H1 (cell line): ENCODE measurements around the gene ZFAND2B. TPM values are rescaled to one million over a fixed set of nuclear protein-coding genes. Genes with fewer than 3 reads are reported as not detected.
A peak's percentile ranks its signal among the peaks of the same experiment; 100 is the strongest.

Experiments
- BRCA1 ChIP-seq: IDR thresholded peaks from 2 replicates; pipeline ENCODE4 v1.6.1; 2012; ENCODE audit warnings: low read depth, low read length, improper control_type of control experiment
- CBX8 ChIP-seq: fragments of 300-800, 300-1000 bp; sonication (generic); IDR thresholded peaks from 2 replicates; pipeline ENCODE4 v1.7.1; 2016; ENCODE audit warnings: low read depth, low read length, borderline replicate concordance
- HDAC2 ChIP-seq, 2 experiments: fragments of 300-600 bp in 1 of 2; sonication (generic) in 1 of 2; IDR thresholded peaks; 2 replicates each; pipeline ENCODE4 v1.6.1; 2011 to 2012; ENCODE audit warnings: low read depth in 2 of 2, low read length in 2 of 2, mild to moderate bottlenecking in 2 of 2, moderate library complexity in 2 of 2, borderline replicate concordance in 1 of 2, inconsistent platforms in 1 of 2
- HDAC6 ChIP-seq: IDR thresholded peaks from one replicate; pipeline ENCODE4 v1.7.1; 2012; ENCODE audit warnings: low read depth, mild to moderate bottlenecking, inconsistent platforms, low read length, moderate library complexity
- POLR2A ChIP-seq, 2 experiments: IDR thresholded peaks; 1 replicate in 1 of 2; 2 replicates in 1 of 2; pipeline ENCODE4 v1.6.1; 2011; ENCODE audit warnings: low read depth in 2 of 2, low read length in 2 of 2, mild to moderate bottlenecking in 2 of 2; ENCODE audit errors: control extremely low read depth in 1 of 2
- RBBP5 ChIP-seq: IDR thresholded peaks from 2 replicates; pipeline ENCODE4 v1.7.1; 2012; ENCODE audit warnings: low read depth, mild to moderate bottlenecking, inconsistent platforms, low read length, moderate library complexity, borderline replicate concordance
- SIX5 ChIP-seq: IDR thresholded peaks from 2 replicates; pipeline ENCODE4 v1.6.1; 2011; ENCODE audit warnings: mild to moderate bottlenecking, low read depth, low read length
- SP1 ChIP-seq: IDR thresholded peaks from 2 replicates; pipeline ENCODE4 v1.6.1; 2011; ENCODE audit warnings: low read depth, low read length
- TBP ChIP-seq: IDR thresholded peaks from 2 replicates; pipeline ENCODE4 v1.6.1; 2011; ENCODE audit warnings: low read depth, low read length, improper control_type of control experiment
- polyA plus RNA-seq, 7 experiments: library from polyadenylated mRNA; depleted of rRNA in 3 of 7; stranded (reverse) in 5 of 7; unstranded in 2 of 7; fragments of >200 nt in 5 of 7; fragments of 200-250 nt in 2 of 7; gene quantifications; 1 replicate in 5 of 7; 2 replicates in 1 of 7; 4 replicates in 1 of 7; pipeline versions ENCODE4 v1.2.1 to v1.2.3, GENCODE V29; 2011 to 2013; ENCODE audit warnings: missing spikeins in 2 of 7, mixed read lengths in 2 of 7
- total RNA-seq: library from RNA; stranded (reverse); fragmentation: NEBNext Ultra II Directional; extraction: Animal tissue kit (Norgen Biotek cat#: 25700); gene quantifications from 2 replicates; pipeline ENCODE4 v1.2.1, GENCODE V29; 2021
- TF ChIP-seq, protein P1 (sequence below): fragments of 300-600 bp; sonication (generic); IDR thresholded peaks from 2 replicates; pipeline ENCODE4 v1.7.1; 2012; ENCODE audit warnings: low read length, moderate library complexity, mild to moderate bottlenecking, inconsistent platforms; ENCODE audit not compliant: insufficient replicate concordance

ZFAND2B gene
- total and polyA plus RNA-seq, 2 of the 8 experiments (the other 6 are each of a cell fraction or from before 2014, with no cell fraction given) = 16.0 to 17.9 TPM

DNA sequence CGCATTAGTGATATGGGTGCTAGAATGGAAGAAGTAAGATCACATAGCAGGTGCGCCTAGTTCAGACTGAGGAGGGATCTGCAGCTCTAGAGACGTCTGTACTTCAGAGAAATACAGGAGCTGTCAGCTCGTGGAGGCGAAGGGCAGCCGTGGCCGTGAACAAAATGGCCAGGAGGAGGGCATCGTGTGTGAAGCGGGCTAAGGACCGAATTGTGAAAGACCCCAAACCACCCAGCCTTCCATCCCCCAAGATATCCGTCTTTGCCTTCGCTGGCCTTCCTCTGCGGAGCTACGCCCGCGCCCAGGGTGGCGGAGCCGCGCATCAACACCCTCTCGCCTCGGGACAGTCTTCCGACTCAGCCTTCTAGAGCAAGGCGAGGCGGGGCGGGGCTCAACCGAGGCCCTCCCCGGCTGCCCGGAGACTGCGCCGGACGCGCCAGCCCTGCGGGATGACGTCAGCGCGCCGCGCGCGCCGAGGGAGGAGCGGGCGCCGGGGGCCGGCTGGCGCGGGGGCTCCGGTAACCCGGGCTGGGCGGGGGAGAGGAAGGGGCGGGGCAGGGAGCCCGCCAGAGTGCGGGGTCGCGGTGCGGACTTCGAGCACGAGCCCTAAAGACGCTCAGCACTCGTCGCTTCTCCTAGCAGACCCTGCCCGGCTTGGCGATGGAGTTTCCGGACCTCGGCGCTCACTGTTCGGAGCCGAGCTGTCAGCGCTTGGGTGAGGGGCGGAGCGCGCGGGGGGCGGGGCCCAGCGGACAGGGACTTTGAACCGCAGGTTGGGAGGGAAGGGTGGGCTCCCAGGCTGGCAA lies at the start of gene ZFAND2B (continued):
- TF ChIP-seq, protein P1, sequence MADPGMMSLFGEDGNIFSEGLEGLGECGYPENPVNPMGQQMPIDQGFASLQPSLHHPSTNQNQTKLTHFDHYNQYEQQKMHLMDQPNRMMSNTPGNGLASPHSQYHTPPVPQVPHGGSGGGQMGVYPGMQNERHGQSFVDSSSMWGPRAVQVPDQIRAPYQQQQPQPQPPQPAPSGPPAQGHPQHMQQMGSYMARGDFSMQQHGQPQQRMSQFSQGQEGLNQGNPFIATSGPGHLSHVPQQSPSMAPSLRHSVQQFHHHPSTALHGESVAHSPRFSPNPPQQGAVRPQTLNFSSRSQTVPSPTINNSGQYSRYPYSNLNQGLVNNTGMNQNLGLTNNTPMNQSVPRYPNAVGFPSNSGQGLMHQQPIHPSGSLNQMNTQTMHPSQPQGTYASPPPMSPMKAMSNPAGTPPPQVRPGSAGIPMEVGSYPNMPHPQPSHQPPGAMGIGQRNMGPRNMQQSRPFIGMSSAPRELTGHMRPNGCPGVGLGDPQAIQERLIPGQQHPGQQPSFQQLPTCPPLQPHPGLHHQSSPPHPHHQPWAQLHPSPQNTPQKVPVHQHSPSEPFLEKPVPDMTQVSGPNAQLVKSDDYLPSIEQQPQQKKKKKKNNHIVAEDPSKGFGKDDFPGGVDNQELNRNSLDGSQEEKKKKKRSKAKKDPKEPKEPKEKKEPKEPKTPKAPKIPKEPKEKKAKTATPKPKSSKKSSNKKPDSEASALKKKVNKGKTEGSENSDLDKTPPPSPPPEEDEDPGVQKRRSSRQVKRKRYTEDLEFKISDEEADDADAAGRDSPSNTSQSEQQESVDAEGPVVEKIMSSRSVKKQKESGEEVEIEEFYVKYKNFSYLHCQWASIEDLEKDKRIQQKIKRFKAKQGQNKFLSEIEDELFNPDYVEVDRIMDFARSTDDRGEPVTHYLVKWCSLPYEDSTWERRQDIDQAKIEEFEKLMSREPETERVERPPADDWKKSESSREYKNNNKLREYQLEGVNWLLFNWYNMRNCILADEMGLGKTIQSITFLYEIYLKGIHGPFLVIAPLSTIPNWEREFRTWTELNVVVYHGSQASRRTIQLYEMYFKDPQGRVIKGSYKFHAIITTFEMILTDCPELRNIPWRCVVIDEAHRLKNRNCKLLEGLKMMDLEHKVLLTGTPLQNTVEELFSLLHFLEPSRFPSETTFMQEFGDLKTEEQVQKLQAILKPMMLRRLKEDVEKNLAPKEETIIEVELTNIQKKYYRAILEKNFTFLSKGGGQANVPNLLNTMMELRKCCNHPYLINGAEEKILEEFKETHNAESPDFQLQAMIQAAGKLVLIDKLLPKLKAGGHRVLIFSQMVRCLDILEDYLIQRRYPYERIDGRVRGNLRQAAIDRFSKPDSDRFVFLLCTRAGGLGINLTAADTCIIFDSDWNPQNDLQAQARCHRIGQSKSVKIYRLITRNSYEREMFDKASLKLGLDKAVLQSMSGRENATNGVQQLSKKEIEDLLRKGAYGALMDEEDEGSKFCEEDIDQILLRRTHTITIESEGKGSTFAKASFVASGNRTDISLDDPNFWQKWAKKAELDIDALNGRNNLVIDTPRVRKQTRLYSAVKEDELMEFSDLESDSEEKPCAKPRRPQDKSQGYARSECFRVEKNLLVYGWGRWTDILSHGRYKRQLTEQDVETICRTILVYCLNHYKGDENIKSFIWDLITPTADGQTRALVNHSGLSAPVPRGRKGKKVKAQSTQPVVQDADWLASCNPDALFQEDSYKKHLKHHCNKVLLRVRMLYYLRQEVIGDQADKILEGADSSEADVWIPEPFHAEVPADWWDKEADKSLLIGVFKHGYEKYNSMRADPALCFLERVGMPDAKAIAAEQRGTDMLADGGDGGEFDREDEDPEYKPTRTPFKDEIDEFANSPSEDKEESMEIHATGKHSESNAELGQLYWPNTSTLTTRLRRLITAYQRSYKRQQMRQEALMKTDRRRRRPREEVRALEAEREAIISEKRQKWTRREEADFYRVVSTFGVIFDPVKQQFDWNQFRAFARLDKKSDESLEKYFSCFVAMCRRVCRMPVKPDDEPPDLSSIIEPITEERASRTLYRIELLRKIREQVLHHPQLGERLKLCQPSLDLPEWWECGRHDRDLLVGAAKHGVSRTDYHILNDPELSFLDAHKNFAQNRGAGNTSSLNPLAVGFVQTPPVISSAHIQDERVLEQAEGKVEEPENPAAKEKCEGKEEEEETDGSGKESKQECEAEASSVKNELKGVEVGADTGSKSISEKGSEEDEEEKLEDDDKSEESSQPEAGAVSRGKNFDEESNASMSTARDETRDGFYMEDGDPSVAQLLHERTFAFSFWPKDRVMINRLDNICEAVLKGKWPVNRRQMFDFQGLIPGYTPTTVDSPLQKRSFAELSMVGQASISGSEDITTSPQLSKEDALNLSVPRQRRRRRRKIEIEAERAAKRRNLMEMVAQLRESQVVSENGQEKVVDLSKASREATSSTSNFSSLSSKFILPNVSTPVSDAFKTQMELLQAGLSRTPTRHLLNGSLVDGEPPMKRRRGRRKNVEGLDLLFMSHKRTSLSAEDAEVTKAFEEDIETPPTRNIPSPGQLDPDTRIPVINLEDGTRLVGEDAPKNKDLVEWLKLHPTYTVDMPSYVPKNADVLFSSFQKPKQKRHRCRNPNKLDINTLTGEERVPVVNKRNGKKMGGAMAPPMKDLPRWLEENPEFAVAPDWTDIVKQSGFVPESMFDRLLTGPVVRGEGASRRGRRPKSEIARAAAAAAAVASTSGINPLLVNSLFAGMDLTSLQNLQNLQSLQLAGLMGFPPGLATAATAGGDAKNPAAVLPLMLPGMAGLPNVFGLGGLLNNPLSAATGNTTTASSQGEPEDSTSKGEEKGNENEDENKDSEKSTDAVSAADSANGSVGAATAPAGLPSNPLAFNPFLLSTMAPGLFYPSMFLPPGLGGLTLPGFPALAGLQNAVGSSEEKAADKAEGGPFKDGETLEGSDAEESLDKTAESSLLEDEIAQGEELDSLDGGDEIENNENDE = no peak
- TF ChIP-seq SIX5 (no peak), TBP (peak; percentile 58; the same call in 1 of the 2 replicates), HDAC2 (IDR thresholded peaks at IDR 0.05; ENCODE audit: borderline replicate concordance in 1 of 2, low read depth in 2 of 2, low read length in 2 of 2) (peak in 1 of 2 experiments; percentile 16; a peak in 1 of 4 replicates), POLR2A (IDR thresholded peaks at IDR 0.05; ENCODE audit: control extremely low read depth in 1 of 2, low read depth in 2 of 2, low read length in 2 of 2) (peak in 1 of 2 experiments; percentile 81; a peak in 2 of 3 replicates), BRCA1 (no peak), SP1 (no peak), RBBP5 (no peak; the same call in 1 of the 2 replicates), HDAC6 (no peak), CBX8 (no peak)
